Cardiac septum (tissue), 1 donor: ENCODE data around the gene SERINC5. TPM values are rescaled to one million over a fixed set of nuclear protein-coding genes. Genes with fewer than 3 reads are reported as not detected.
A peak's percentile ranks its signal among the peaks of the same experiment; 100 is the strongest.
"Not testable (repeated sequence)": the region's sequence is repeated elsewhere in the genome, so short reads cannot be mapped to it uniquely, and the experiment has no call there.

Experiments
- DNase-seq: peaks from one replicate; pipeline ENCODE4 v3.0.0-alpha.2; 2020; ENCODE audit warnings: low spot score
- intact Hi-C: fragments of 100-400 bp; cut with DNase I; formaldehyde crosslinking; loops from one replicate; pipeline ENCODE4 v1.14.0; 2022
- long read RNA-seq: library from polyadenylated mRNA; unstranded; transcript quantifications from one replicate; pipeline ENCODE4 v2.0.0, GENCODE V29; 2021
- total RNA-seq: library from RNA; stranded (reverse); fragmentation: NEBNext Ultra II Directional; extraction: Animal tissue kit (Norgen Biotek cat#: 25700); gene quantifications from one replicate; pipeline ENCODE4 v1.2.1, GENCODE V29; 2021
- donor health status: DM: no; HTN: no; CAD: no.

Gene SERINC5
- total RNA-seq = 20.9 TPM
- long read RNA-seq, full-length matches to known transcripts = 2 of 9 reads
- long read RNA-seq, partial matches to known transcripts = 2 of 9 reads
- long read RNA-seq, other reads (novel, unspliced or antisense) = 5 of 9 reads

GRCh38 chr5:80255811-80256712 is at the start of gene SERINC5:
TSS of gene SERINC5 (minus strand) at chr5:80256048. CDS start at chr5:80255922, 126 bp downstream.
- DNase-seq = peak; percentile 95
- intact Hi-C loops = loop anchor here (2.0 to 5.0 kb wide), 5 partner anchors 39 to 164 kb away; partner anchors contain the start of gene ZFYVE16

GRCh38 chr5:80302636-80303035 is 46.8 kb upstream of the SERINC5 start:
- intact Hi-C loops = no loop called here
- no peak for DNase-seq

- intact Hi-C loops, DNase-seq: not testable (repeated sequence)
Observed at GRCh38 chr5:80301342-80301741, 45.5 kb upstream of the SERINC5 start.

- intact Hi-C loops, DNase-seq: not testable (repeated sequence)
Observed at GRCh38 chr5:80300796-80301195, 44.9 kb upstream of the SERINC5 start.

GRCh38 chr5:80300125-80300524 is 44.3 kb upstream of the SERINC5 start:
- no peak for DNase-seq

GRCh38 chr5:80299601-80300000 is 43.8 kb upstream of the SERINC5 start:
- intact Hi-C loops = no loop called here
- no peak for DNase-seq

More at GRCh38 chr5:80300125-80300524, 44.3 kb upstream of the SERINC5 start:
- intact Hi-C loops = no loop called here

- intact Hi-C loops = no loop called here
- no peak for DNase-seq
Observed at GRCh38 chr5:80296121-80296520, 40.3 kb upstream of the SERINC5 start.

GRCh38 chr5:80291761-80292160 is 35.9 kb upstream of the SERINC5 start:
- intact Hi-C loops = no loop called here
- no peak for DNase-seq

GRCh38 chr5:80289320-80289719 is 33.5 kb upstream of the SERINC5 start:
- intact Hi-C loops = no loop called here
- DNase-seq = no peak

GRCh38 chr5:80288177-80288576 is 32.3 kb upstream of the SERINC5 start:
- DNase-seq = no peak
- intact Hi-C loops = no loop called here

- no peak for DNase-seq
- intact Hi-C loops = no loop called here
Observed at GRCh38 chr5:80284720-80285119, 28.9 kb upstream of the SERINC5 start.

GRCh38 chr5:80283360-80283759 is 27.5 kb upstream of the SERINC5 start:
- DNase-seq = no peak
- intact Hi-C loops = no loop called here

GRCh38 chr5:80282054-80282453 is 26.2 kb upstream of the SERINC5 start:
- no peak for DNase-seq
- intact Hi-C loops = no loop called here

GRCh38 chr5:80277191-80277590 is 21.3 kb upstream of the SERINC5 start:
- intact Hi-C loops = loop anchor here (2.0 kb wide), 1 partner anchor 184 kb away; no protein-coding TSS in a partner anchor
- DNase-seq = no peak

GRCh38 chr5:80276186-80276585 is 20.3 kb upstream of the SERINC5 start:
- intact Hi-C loops = loop anchor here (2.0 kb wide), 1 partner anchor 183 kb away; no protein-coding TSS in a partner anchor
- no peak for DNase-seq

- no peak for DNase-seq
- intact Hi-C loops = no loop called here
Observed at GRCh38 chr5:80275347-80275746, 19.5 kb upstream of the SERINC5 start.

GRCh38 chr5:80270543-80270942 is 14.7 kb upstream of the SERINC5 start:
- DNase-seq, intact Hi-C loops: not testable (repeated sequence)

- intact Hi-C loops = no loop called here
- no peak for DNase-seq
Observed at GRCh38 chr5:80269991-80270438, 14.2 kb upstream of the SERINC5 start.

GRCh38 chr5:80268916-80269315 is 13.1 kb upstream of the SERINC5 start:
- no peak for DNase-seq
- intact Hi-C loops = no loop called here

GRCh38 chr5:80266566-80266965 is 10.7 kb upstream of the SERINC5 start:
- DNase-seq = no peak
- intact Hi-C loops = no loop called here

GRCh38 chr5:80260461-80260860 is 4.6 kb upstream of the SERINC5 start:
- intact Hi-C loops = no loop called here
- DNase-seq = no peak
